ENCODE data around the gene CLEC5A. TPM values are rescaled to one million over a fixed set of nuclear protein-coding genes. Genes with fewer than 3 reads are reported as not detected.
A peak's percentile ranks its signal among the peaks of the same experiment; 100 is the strongest.

CLEC5A gene
- total and polyA plus RNA-seq, 11 donors, result 0.12 to 2.6 (median 0.50) TPM; not detected in 1

DNA sequence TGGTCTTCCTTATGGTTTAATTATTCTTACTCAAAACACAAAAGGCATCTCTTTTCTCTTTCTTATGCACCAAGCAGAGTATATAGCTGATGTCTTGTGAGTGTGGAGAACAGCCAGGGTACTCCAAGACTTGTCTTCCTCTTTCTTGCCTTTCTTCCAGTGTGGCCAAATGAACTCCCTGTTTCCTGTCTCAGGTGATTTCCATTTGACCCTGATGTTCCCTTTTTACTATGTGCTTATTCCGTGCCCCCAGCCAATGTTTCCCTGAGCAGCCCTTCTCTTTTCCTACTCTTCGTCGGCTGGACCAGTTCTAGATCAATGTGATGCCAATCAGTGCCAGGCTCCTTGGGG, 18.0 kb downstream of the CLEC5A start:
- 80 to 83% (median 81%) methylated on average over 3 of the region's 3 CpGs for WGBS, 4 donors
- DNase-seq (no peak), ATAC-seq (no peak)
- H3K4me1 ChIP-seq, result peaks cover 0 to 12% (median 0%) of the 10 kb centered on the region in 12 donors
- no peaks in the 10 kb centered on the region for H3K36me3 ChIP-seq
- intact Hi-C loops (cut with DNase I), result no loop called here
- H3K27me3 ChIP-seq, result no peaks in the 10 kb centered on the region
- peaks cover 0 to 3% (median 0%) of the 10 kb centered on the region in 12 donors for H3K9me3 ChIP-seq
- H3K27ac ChIP-seq, result peak overlapping the region in 1 of 12 donors; percentile 5
- no peak overlapping the region for H3K4me3 ChIP-seq
- TF ChIP-seq POLR2A (IDR thresholded peaks at IDR 0.05), result no peak
- TF ChIP-seq, protein P1, sequence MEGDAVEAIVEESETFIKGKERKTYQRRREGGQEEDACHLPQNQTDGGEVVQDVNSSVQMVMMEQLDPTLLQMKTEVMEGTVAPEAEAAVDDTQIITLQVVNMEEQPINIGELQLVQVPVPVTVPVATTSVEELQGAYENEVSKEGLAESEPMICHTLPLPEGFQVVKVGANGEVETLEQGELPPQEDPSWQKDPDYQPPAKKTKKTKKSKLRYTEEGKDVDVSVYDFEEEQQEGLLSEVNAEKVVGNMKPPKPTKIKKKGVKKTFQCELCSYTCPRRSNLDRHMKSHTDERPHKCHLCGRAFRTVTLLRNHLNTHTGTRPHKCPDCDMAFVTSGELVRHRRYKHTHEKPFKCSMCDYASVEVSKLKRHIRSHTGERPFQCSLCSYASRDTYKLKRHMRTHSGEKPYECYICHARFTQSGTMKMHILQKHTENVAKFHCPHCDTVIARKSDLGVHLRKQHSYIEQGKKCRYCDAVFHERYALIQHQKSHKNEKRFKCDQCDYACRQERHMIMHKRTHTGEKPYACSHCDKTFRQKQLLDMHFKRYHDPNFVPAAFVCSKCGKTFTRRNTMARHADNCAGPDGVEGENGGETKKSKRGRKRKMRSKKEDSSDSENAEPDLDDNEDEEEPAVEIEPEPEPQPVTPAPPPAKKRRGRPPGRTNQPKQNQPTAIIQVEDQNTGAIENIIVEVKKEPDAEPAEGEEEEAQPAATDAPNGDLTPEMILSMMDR (IDR thresholded peaks at IDR 0.05), result no peak

DNA sequence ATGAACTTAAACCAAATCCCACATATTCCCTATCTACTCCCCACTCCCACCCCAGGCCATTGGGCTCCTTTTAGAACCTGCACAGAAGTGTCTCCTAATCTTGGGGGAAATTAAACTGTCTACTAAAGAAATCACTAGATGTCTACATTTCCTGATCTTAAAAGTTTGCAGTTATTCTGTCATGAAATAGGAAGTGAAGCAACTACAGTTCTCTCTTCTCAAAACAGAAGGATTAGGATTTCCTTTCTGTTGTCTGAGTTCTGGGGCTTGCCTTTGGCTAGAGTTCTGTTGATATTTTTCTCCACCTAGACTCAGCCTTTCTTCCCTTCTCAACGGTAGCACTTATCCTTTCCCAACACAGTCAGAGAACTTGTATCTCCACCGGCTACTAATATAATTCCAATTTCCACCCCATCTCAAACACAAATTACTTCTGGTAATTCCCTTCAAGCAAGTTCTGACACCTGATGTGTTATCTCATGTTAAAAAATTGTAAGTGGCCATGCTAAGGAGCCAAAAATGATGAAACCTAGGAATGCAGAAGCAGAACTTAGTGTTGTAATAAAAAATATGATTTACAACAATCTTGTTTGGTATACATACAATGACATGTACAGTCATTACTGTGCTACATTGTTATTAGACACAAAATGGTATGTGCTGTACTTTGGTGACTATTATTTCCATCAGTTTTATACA, 18.5 kb downstream of the CLEC5A start:
- peaks cover 0 to 12% (median 0%) of the 10 kb centered on the region in 12 donors for H3K4me1 ChIP-seq
- H3K27ac ChIP-seq, result peak overlapping the region in 1 of 12 donors; percentile 5
- 67 to 75% (median 74%) methylated on average over 2 of the region's 2 CpGs for WGBS, 4 donors
- peaks cover 0 to 3% (median 0%) of the 10 kb centered on the region in 12 donors for H3K9me3 ChIP-seq
- DNase-seq, result no peak
- H3K4me3 ChIP-seq, result no peak overlapping the region
- ATAC-seq, result no peak
- TF ChIP-seq POLR2A (IDR thresholded peaks at IDR 0.05), result no peak
- TF ChIP-seq, protein P1 (IDR thresholded peaks at IDR 0.05), result no peak
- intact Hi-C loops (cut with DNase I), result no loop called here
- no peaks in the 10 kb centered on the region for H3K36me3 ChIP-seq
- H3K27me3 ChIP-seq, result no peaks in the 10 kb centered on the region

DNA sequence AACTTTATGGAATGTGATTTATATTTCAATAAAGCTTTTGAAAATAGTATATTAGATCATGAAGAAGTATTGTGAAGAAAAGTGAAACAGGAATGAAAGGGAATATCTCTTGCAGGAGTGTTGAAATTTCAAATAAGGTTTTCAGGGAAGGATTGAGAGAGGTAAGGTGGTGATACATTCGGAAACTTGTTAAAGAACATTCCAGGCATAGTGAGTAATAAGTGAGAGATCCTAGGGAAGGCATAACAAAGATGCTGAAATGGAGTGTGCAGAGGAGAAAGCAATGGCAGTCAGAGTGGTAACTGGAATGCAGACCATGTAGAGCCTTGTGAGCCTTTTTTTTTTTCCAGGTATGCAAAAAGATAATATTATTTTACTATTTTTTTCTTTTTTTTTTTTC, 26.5 kb downstream of the CLEC5A start:
- ATAC-seq (no peak), DNase-seq (no peak)
- Histone ChIP-seq H3K27ac (no peak overlapping the region), H3K4me1 (no peaks in the 10 kb centered on the region), H3K27me3 (no peaks in the 10 kb centered on the region), H3K4me3 (no peak overlapping the region), H3K36me3 (no peaks in the 10 kb centered on the region), H3K9me3 (peaks cover 0 to 14% (median 0%) of the 10 kb centered on the region in 12 donors)
- intact Hi-C loops (cut with DNase I), result no loop called here
- WGBS, 4 donors, result 57 to 72% (median 66%) methylated on average over 1 of the region's 1 CpG
- no peak for TF ChIP-seq POLR2A (IDR thresholded peaks at IDR 0.05)
- TF ChIP-seq, protein P1 (IDR thresholded peaks at IDR 0.05), result no peak

DNA sequence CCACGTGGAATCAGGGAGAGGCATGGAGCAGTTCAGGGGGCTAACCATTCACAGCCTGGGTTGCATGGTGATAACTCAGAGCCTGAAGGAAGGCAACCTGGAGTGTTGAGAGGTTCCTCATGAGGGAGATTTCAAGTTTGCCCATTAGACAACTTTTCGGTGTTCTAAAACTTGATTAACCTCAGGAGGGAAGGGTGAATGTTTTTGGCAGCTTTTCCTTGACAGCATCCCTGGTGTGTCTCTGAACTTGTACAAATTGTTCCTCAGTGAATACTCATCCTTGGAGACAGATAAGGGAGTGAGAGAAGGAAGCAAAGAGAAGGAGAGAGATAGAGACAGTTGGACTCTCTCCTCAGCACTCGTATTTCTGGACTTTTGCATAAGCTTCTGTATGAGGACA, 30.7 kb downstream of the CLEC5A start, which contains the start of gene OR9A4:
Gene OR9A4 (plus strand): TSS at position 301 of the 400 bp plus-strand sequence. CDS start 2,477 bp downstream, outside the sequence.
- no peak for DNase-seq
- intact Hi-C loops (cut with DNase I), result no loop called here
- no peaks in the 10 kb centered on the region for H3K27me3 ChIP-seq
- H3K9me3 ChIP-seq, result peaks cover 0 to 14% (median 0%) of the 10 kb centered on the region in 12 donors
- ATAC-seq, result no peak
- no peak within 1 kb of the TSS for H3K27ac ChIP-seq
- no peaks in the 10 kb centered on the region for H3K4me1 ChIP-seq
- H3K36me3 ChIP-seq, result no peaks in the 10 kb centered on the region
- TF ChIP-seq, protein P1 (IDR thresholded peaks at IDR 0.05), result no peak
- TF ChIP-seq POLR2A (IDR thresholded peaks at IDR 0.05), result no peak
- H3K4me3 ChIP-seq, result no peak within 1 kb of the TSS
- 72 to 82% (median 77%) methylated on average over 3 of the region's 3 CpGs for WGBS, 4 donors

Measured in heart left ventricle (tissue), 16 donors.